Measurements from ENCODE around the gene IGSF8. TPM values are rescaled to one million over a fixed set of nuclear protein-coding genes. Genes with fewer than 3 reads are reported as not detected.

Gene IGSF8
- total RNA-seq, 1 experiment from 2014 or later, result 56.2 TPM

- TF ChIP-seq, protein P1, sequence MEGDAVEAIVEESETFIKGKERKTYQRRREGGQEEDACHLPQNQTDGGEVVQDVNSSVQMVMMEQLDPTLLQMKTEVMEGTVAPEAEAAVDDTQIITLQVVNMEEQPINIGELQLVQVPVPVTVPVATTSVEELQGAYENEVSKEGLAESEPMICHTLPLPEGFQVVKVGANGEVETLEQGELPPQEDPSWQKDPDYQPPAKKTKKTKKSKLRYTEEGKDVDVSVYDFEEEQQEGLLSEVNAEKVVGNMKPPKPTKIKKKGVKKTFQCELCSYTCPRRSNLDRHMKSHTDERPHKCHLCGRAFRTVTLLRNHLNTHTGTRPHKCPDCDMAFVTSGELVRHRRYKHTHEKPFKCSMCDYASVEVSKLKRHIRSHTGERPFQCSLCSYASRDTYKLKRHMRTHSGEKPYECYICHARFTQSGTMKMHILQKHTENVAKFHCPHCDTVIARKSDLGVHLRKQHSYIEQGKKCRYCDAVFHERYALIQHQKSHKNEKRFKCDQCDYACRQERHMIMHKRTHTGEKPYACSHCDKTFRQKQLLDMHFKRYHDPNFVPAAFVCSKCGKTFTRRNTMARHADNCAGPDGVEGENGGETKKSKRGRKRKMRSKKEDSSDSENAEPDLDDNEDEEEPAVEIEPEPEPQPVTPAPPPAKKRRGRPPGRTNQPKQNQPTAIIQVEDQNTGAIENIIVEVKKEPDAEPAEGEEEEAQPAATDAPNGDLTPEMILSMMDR (conservative IDR thresholded peaks at IDR 0.05), result no peak
- H3K18ac ChIP-seq (ENCODE audit: insufficient read length, low read depth, low read length), result no peak overlapping the region
- no peak overlapping the region for H3K27ac ChIP-seq (ENCODE audit: insufficient read length, low read depth, low read length)
- no peak overlapping the region for H3K9ac ChIP-seq (ENCODE audit: extremely low read depth, insufficient read length, low read length)
- no peak overlapping the region for H4K8ac ChIP-seq (replicated peaks; ENCODE audit: insufficient read length, low read depth, low read length)
- H3K56ac ChIP-seq (ENCODE audit: insufficient read length, low read depth, low read length), result no peak overlapping the region
- no peak overlapping the region for H2AK5ac ChIP-seq (ENCODE audit: insufficient read length, low read length)
- no peaks in the 10 kb centered on the region for H3K9me3 Mint-ChIP-seq
- no peaks in the 10 kb centered on the region for H4K20me1 ChIP-seq (ENCODE audit: control insufficient read depth, insufficient read depth, insufficient read length)
- no peak overlapping the region for H3K4me3 Mint-ChIP-seq
- no peaks in the 10 kb centered on the region for H3K79me2 ChIP-seq (ENCODE audit: insufficient read depth, low read length)
- H4K91ac ChIP-seq (ENCODE audit: insufficient read length, low read depth, low read length), result no peak overlapping the region
- WGBS (ENCODE audit: extremely low coverage, insufficient read length, low lambda C conversion rate), result no CpG with 5 or more reads among the region's 18 CpGs
- no peak overlapping the region for H2BK20ac ChIP-seq (ENCODE audit: low read depth, low read length, poor library complexity, severe bottlenecking)
- H3K27me3 Mint-ChIP-seq (ENCODE audit: low read depth), result peaks cover 2% of the 10 kb centered on the region
- H3K23ac ChIP-seq (ENCODE audit: insufficient read length, low read depth, low read length), result no peak overlapping the region
- H3K4me1 ChIP-seq (ENCODE audit: insufficient read depth, low read length), result no peaks in the 10 kb centered on the region; the same call in 1 of the 2 replicates
- H3K4me1 Mint-ChIP-seq, result peaks cover 6 to 11% of the 10 kb centered on the region in 2 experiments
- no peaks in the 10 kb centered on the region for H3K79me1 ChIP-seq (ENCODE audit: insufficient read depth, low read depth, low read length, poor library complexity, severe bottlenecking)
- peaks cover 0 to 72% (median 69%) of the 10 kb centered on the region in 3 experiments; a peak in 5 of 7 replicates for H3K36me3 Mint-ChIP-seq (ENCODE audit: insufficient read depth in 1 of 3, low read depth in 3 of 3)
- H3K27me3 ChIP-seq (ENCODE audit: insufficient read depth, low read length), result no peaks in the 10 kb centered on the region
- H3K23me2 ChIP-seq (ENCODE audit: insufficient read length, low read depth, low read length, poor library complexity, severe bottlenecking), result no peaks in the 10 kb centered on the region
- no peak for DNase-seq
- no peak overlapping the region for H2AFZ ChIP-seq (ENCODE audit: low read length)
- H4K5ac ChIP-seq (ENCODE audit: insufficient read length, low read depth, low read length), result no peak overlapping the region
- H3K9me3 ChIP-seq (ENCODE audit: control insufficient read depth, low read depth, low read length), result no peaks in the 10 kb centered on the region
- H2BK120ac ChIP-seq (ENCODE audit: low read depth, low read length, poor library complexity, severe bottlenecking), result no peak overlapping the region
- no peak overlapping the region for H3K4ac ChIP-seq (ENCODE audit: low read depth, low read length)
- no peak overlapping the region for H2BK15ac ChIP-seq (ENCODE audit: low read depth, low read length)
- no peak overlapping the region for H3T11ph ChIP-seq (ENCODE audit: low read length)
- H3K4me2 ChIP-seq (ENCODE audit: insufficient read depth, insufficient read length, low read length), result no peak overlapping the region
- no peak overlapping the region for H3K27ac Mint-ChIP-seq
- no peak overlapping the region for H2BK12ac ChIP-seq (ENCODE audit: insufficient read length, low read depth, low read length)
- no peak overlapping the region for H3K14ac ChIP-seq (ENCODE audit: insufficient read depth, low read length)
- no peak overlapping the region for H2BK5ac ChIP-seq (ENCODE audit: insufficient read length, low read length)
Observed at GRCh38 chr1:160128636-160129035, 30.2 kb upstream of the IGSF8 start.

Data from H9 (cell line).